ENCODE measurements around the gene ASCC2.

- no peak for TF ChIP-seq SP1 (IDR thresholded peaks at IDR 0.05)
- no peak for TF ChIP-seq BHLHE40 (IDR thresholded peaks at IDR 0.05; ENCODE audit: borderline replicate concordance)
- no peak for TF ChIP-seq L3MBTL2 (conservative IDR thresholded peaks at IDR 0.05)
- no peak for TF ChIP-seq FOXA1 (IDR thresholded peaks at IDR 0.05)
- no peak for TF ChIP-seq FOXM1 (IDR thresholded peaks at IDR 0.05; ENCODE audit: borderline replicate concordance)
- no peak for TF ChIP-seq CTBP1 (IDR thresholded peaks at IDR 0.05; ENCODE audit: borderline replicate concordance)
- no peak for TF ChIP-seq TARDBP (IDR thresholded peaks at IDR 0.05)
- TF ChIP-seq SUZ12 (IDR thresholded peaks at IDR 0.05) = no peak
- TF ChIP-seq FOXK2 (IDR thresholded peaks at IDR 0.05) = no peak
- TF ChIP-seq ARNT (IDR thresholded peaks at IDR 0.05) = no peak
- no peak for TF ChIP-seq ELF4 (IDR thresholded peaks at IDR 0.05)
- TF ChIP-seq HDGF (IDR thresholded peaks at IDR 0.05; ENCODE audit: borderline replicate concordance) = no peak
- no peak for TF ChIP-seq PKNOX1 (IDR thresholded peaks at IDR 0.05)
Observed at GRCh38 chr22:29756341-29756740, 81.7 kb downstream of the ASCC2 start.

Measured in HEK293T (cell line).